PC-3 (cell line): ENCODE measurements around the gene USP48. TPM values are rescaled to one million over a fixed set of nuclear protein-coding genes. Genes with fewer than 3 reads are reported as not detected.
A peak's percentile ranks its signal among the peaks of the same experiment; 100 is the strongest.
"Not testable (repeated sequence)": the region's sequence is repeated elsewhere in the genome, so short reads cannot be mapped to it uniquely, and the experiment has no call there.

Source experiments
- ATAC-seq: fragments of 200-7000 bp; cut with Tn5 transposase; 2 replicates; pipeline ENCODE4 v1.9.1; 2020; ENCODE audit warnings: mild to moderate bottlenecking, moderate library complexity
- BruUV-seq: library from RNA; stranded (reverse); fragments of 400-500 nt; replicated peaks from 2 replicates; lab custom pipeline; 2021; lab: Mats Ljungman, UMichigan
- CTCF ChIA-PET: fragments of 300-600 bp; sonication (Branson Sonifier 250); formaldehyde crosslinking; loops from one replicate; lab custom pipeline; 2022; ENCODE audit warnings: antibody characterized with exemption; lab: Charles Lee
- POLR2A ChIA-PET: fragments of 300-600 bp; sonication (Branson Sonifier 250); formaldehyde crosslinking; loops from one replicate; lab custom pipeline; 2022; ENCODE audit warnings: antibody characterized with exemption; ENCODE audit not compliant: unreplicated experiment; lab: Charles Lee
- DNase-seq: peaks from one replicate; pipeline ENCODE4 v3.0.0-alpha.2; 2015
- H2AFZ ChIP-seq: fragments of 300-600 bp; sonication (generic); 2 replicates; pipeline ENCODE4 v1.6.0; 2016; ENCODE audit warnings: antibody characterized with exemption, low read length
- H3F3A ChIP-seq: fragments of 300-600 bp; sonication (generic); one replicate; pipeline ENCODE4 v1.6.0; 2017; ENCODE audit warnings: antibody characterized with exemption, low read length, control low read depth, mild to moderate bottlenecking; ENCODE audit not compliant: unreplicated experiment
- H3K27ac ChIP-seq: fragments of 300-600 bp; sonication (generic); 2 replicates; pipeline ENCODE4 v1.5.1; 2016; ENCODE audit warnings: mild to moderate bottlenecking, low read length
- H3K27me3 ChIP-seq: fragments of 300-600 bp; sonication (generic); 2 replicates; pipeline ENCODE4 v1.6.1; 2016; ENCODE audit warnings: low read length, mixed read lengths
- H3K36me3 ChIP-seq: fragments of 300-600 bp; sonication (generic); 2 replicates; pipeline ENCODE4 v1.6.1; 2016; ENCODE audit warnings: low read depth, mixed run types, low read length, mixed read lengths
- H3K4me1 ChIP-seq: fragments of 300-600 bp; sonication (generic); 2 replicates; pipeline ENCODE4 v1.5.1; 2016; ENCODE audit warnings: low read length; ENCODE audit not compliant: insufficient read depth
- H3K4me2 ChIP-seq: fragments of 300-600 bp; sonication (generic); 2 replicates; pipeline ENCODE4 v1.6.0; 2016; ENCODE audit warnings: low read length
- H3K4me3 ChIP-seq: fragments of 300-600 bp; sonication (generic); 2 replicates; pipeline ENCODE4 v1.5.1; 2016; ENCODE audit warnings: mild to moderate bottlenecking, low read length, mixed read lengths
- H3K79me2 ChIP-seq: fragments of 300-600 bp; sonication (generic); 2 replicates; pipeline ENCODE4 v1.6.1; 2017; ENCODE audit warnings: low read length, mixed read lengths
- H3K9ac ChIP-seq: fragments of 300-600 bp; sonication (generic); 2 replicates; pipeline ENCODE4 v1.6.0; 2016; ENCODE audit warnings: mild to moderate bottlenecking, low read length
- H3K9me2 ChIP-seq: fragments of 300-600 bp; sonication (generic); replicated peaks from 2 replicates; pipeline ENCODE4 v1.6.1; 2016; ENCODE audit warnings: mixed run types, low read length, mixed read lengths
- H3K9me3 ChIP-seq: fragments of 300-600 bp; sonication (generic); 2 replicates; pipeline ENCODE4 v1.6.1; 2016; ENCODE audit warnings: low read length, mixed read lengths
- H4K20me1 ChIP-seq: fragments of 300-600 bp; sonication (generic); 2 replicates; pipeline ENCODE4 v1.6.1; 2016; ENCODE audit warnings: low read length, mixed read lengths
- CTCF ChIP-seq: fragments of 300-600 bp; sonication (generic); conservative IDR thresholded peaks from 2 replicates; pipeline ENCODE4 v1.5.1; 2017; ENCODE audit warnings: antibody characterized with exemption, low read depth, mild to moderate bottlenecking, low read length
- EZH2 ChIP-seq: fragments of 300-600 bp; sonication (generic); IDR thresholded peaks from one replicate; pipeline ENCODE4 v1.6.1; 2017; ENCODE audit warnings: antibody characterized with exemption, mild to moderate bottlenecking, low read length; ENCODE audit not compliant: unreplicated experiment
- EZH2phosphoT487 ChIP-seq: fragments of 300-600 bp; sonication (generic); IDR thresholded peaks from 2 replicates; pipeline ENCODE4 v1.6.1; 2018; ENCODE audit warnings: mild to moderate bottlenecking, antibody characterized with exemption, low read length, borderline replicate concordance
- intact Hi-C: fragments of 100-400 bp; cut with micrococcal nuclease; formaldehyde crosslinking; loops from 2 replicates; pipeline ENCODE4 v1.9.0; 2023
- total RNA-seq: library from RNA; depleted of rRNA; stranded (reverse); fragments of >200 nt; gene quantifications from 2 replicates; pipeline ENCODE4 v1.2.3, GENCODE V29; 2014

The USP48 gene
- total RNA-seq, 1 experiment from 2014 or later = 33.3 TPM

DNA sequence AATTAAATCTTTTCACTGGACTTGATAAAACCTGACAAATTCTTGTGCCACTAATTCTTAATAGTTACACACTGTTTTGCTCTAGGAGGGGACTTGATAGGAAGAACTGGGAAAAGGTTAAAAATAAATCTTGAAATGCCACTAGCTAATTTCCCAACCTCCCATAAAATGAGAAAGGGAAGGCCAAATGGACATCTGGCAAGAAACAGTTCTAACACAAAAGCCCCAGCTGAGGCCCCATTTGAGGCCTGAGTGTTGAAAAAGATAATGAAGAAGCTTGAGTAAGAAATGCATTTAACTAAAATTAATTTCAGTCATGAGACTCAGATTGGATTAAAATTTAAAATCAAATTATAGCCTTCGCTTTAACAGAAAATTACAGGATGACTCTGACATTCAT is 102.6 kb downstream of the USP48 start:
- BruUV-seq = no TSS peak
- intact Hi-C loops = no loop called here
- peaks cover 14% of the 10 kb centered on the region for H3K36me3 ChIP-seq

GRCh38 chr1:21677168-21677567 is 105.8 kb downstream of the USP48 start:
- Histone ChIP-seq H4K20me1 (no peaks in the 10 kb centered on the region), H3K79me2 (no peaks in the 10 kb centered on the region), H3K9me3 (no peaks in the 10 kb centered on the region), H3K4me3 (no peak overlapping the region), H3K4me1 (peaks cover 23% of the 10 kb centered on the region), H3F3A (no peaks in the 10 kb centered on the region), H3K27ac (no peak overlapping the region), H3K36me3 (peaks cover 3% of the 10 kb centered on the region; the same call in 1 of the 2 replicates), H3K9ac (no peak overlapping the region), H3K27me3 (no peaks in the 10 kb centered on the region), H2AFZ (no peak overlapping the region), H3K9me2 (no peaks in the 10 kb centered on the region), H3K4me2 (peak overlapping the region; percentile 56; the same call in 1 of the 2 replicates)
- ChIA-PET POLR2A (no interaction called here), CTCF (no interaction called here)
- intact Hi-C loops = no loop called here
- ATAC-seq (no peak), DNase-seq (no peak)
- TF ChIP-seq CTCF = no peak
- no peak for TF ChIP-seq EZH2phosphoT487
- no peak for TF ChIP-seq EZH2
- no TSS peak for BruUV-seq

More for the DNA sequence above, 102.6 kb downstream of the USP48 start:
- no peak for DNase-seq
- Histone ChIP-seq H3K4me3 (no peak overlapping the region), H3K9me3 (no peaks in the 10 kb centered on the region), H3K27me3 (no peaks in the 10 kb centered on the region), H3F3A (no peaks in the 10 kb centered on the region), H4K20me1 (no peaks in the 10 kb centered on the region), H3K79me2 (no peaks in the 10 kb centered on the region), H2AFZ (no peak overlapping the region), H3K4me1 (peaks cover 17% of the 10 kb centered on the region), H3K27ac (no peak overlapping the region), H3K4me2 (no peak overlapping the region), H3K9me2 (no peaks in the 10 kb centered on the region), H3K9ac (no peak overlapping the region)
- CTCF ChIA-PET = no interaction called here
- no peak for TF ChIP-seq CTCF
- no peak for TF ChIP-seq EZH2
- no peak for TF ChIP-seq EZH2phosphoT487
- POLR2A ChIA-PET = no interaction called here
- no peak for ATAC-seq

DNA sequence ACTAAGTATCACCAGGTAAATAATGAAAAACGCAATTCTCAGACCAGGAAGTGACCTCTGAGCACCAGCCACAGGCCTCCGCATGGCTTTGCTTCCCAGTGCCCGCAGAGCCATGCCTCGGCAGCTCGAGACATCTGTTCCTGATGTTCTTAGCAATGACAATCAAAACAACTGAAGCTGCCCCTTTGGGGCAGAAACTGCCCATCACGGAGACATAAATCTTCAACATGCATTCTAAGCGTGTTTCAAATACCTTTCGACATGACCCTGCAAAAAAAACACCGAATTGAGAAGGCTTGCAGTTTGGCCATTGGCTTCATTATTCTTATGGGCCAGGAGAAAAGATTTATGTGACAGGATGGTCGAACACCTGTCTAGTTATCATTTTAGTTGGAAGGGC is 108.0 kb downstream of the USP48 start:
- CTCF ChIA-PET = no interaction called here
- BruUV-seq = no TSS peak

GRCh38 chr1:21673853-21674252 is 109.1 kb downstream of the USP48 start:
- H3K36me3 ChIP-seq, H2AFZ ChIP-seq, H3K4me3 ChIP-seq, ATAC-seq, DNase-seq, intact Hi-C loops, CTCF ChIA-PET, H3K9ac ChIP-seq, H3F3A ChIP-seq, H3K9me3 ChIP-seq, H3K27ac ChIP-seq, H3K4me2 ChIP-seq, POLR2A ChIA-PET, H3K9me2 ChIP-seq, H4K20me1 ChIP-seq, BruUV-seq, H3K79me2 ChIP-seq: not testable (repeated sequence)
- peaks cover 23% of the 10 kb centered on the region for H3K4me1 ChIP-seq
- H3K27me3 ChIP-seq = peaks cover 15% of the 10 kb centered on the region

More for the DNA sequence above, 108.0 kb downstream of the USP48 start:
- Histone ChIP-seq H3K27ac (no peak overlapping the region), H3F3A (no peaks in the 10 kb centered on the region), H3K79me2 (no peaks in the 10 kb centered on the region), H3K4me3 (no peak overlapping the region), H3K27me3 (peaks cover 4% of the 10 kb centered on the region; the same call in 1 of the 2 replicates), H3K9me3 (no peaks in the 10 kb centered on the region), H4K20me1 (no peaks in the 10 kb centered on the region), H3K36me3 (no peaks in the 10 kb centered on the region), H3K9me2 (no peaks in the 10 kb centered on the region), H3K4me1 (peaks cover 23% of the 10 kb centered on the region), H2AFZ (no peak overlapping the region), H3K4me2 (no peak overlapping the region), H3K9ac (no peak overlapping the region)
- no peak for ATAC-seq
- no peak for DNase-seq
- intact Hi-C loops = no loop called here
- POLR2A ChIA-PET = no interaction called here
- TF ChIP-seq EZH2 = no peak
- TF ChIP-seq CTCF = no peak
